ENCODE results near the gene OR51B2. TPM values are rescaled to one million over a fixed set of nuclear protein-coding genes. Genes with fewer than 3 reads are reported as not detected.

OR51B2 gene
- total RNA-seq, 1 donor from 2014 or later, result not detected

DNA sequence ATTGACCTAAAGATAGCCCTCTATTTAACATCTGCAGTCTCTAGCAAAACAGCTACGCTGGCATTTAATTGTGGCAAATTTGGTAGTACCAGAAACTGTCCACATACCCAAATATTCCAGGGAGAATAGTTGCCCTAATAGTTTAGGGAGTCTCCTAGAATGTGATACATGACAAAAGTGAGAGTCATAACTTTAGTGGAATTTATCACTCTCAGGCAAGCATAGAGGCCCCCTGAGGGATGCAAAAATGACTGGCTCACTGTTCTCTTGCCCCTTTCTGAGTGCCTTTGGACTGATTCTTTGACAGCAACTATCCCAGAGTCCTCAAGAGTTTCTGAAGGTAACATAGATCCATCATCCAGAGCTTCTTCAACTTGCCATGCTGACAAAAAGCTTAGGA lies 20.1 kb downstream of the OR51B2 start:
- intact Hi-C loops (cut with micrococcal nuclease), result no loop called here
- Histone ChIP-seq H3K36me3 (no peaks in the 10 kb centered on the region), H3K27ac (replicated peaks) (no peak overlapping the region), H3K4me1 (no peaks in the 10 kb centered on the region), H3K27me3 (ENCODE audit: low read depth) (no peaks in the 10 kb centered on the region), H3K4me3 (no peak overlapping the region), H3K9me3 (replicated peaks) (no peaks in the 10 kb centered on the region)
- DNase-seq, result no peak
- TF ChIP-seq, protein P1, sequence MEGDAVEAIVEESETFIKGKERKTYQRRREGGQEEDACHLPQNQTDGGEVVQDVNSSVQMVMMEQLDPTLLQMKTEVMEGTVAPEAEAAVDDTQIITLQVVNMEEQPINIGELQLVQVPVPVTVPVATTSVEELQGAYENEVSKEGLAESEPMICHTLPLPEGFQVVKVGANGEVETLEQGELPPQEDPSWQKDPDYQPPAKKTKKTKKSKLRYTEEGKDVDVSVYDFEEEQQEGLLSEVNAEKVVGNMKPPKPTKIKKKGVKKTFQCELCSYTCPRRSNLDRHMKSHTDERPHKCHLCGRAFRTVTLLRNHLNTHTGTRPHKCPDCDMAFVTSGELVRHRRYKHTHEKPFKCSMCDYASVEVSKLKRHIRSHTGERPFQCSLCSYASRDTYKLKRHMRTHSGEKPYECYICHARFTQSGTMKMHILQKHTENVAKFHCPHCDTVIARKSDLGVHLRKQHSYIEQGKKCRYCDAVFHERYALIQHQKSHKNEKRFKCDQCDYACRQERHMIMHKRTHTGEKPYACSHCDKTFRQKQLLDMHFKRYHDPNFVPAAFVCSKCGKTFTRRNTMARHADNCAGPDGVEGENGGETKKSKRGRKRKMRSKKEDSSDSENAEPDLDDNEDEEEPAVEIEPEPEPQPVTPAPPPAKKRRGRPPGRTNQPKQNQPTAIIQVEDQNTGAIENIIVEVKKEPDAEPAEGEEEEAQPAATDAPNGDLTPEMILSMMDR (IDR thresholded peaks at IDR 0.05; ENCODE audit: borderline replicate concordance), result no peak

DNA sequence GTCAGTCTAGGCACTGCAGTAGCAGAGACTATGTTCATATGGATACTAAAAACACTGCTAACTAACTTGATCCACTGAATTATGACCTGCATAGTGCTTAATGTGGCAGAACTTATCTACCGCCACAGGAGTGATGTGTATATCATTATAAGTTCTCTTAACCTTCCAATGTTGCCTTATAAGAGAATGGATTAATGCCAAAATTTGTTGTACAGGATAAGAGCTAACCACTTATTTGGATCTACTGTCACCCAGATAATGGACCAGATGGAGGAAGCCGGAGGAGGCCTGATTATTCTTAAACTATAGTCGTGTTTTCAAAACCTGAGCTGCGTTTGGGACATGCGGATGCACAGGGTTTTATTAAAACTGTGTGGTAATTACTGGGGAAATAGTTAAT lies 20.5 kb downstream of the OR51B2 start:
- DNase-seq, result no peak
- Histone ChIP-seq H3K36me3 (no peaks in the 10 kb centered on the region), H3K9me3 (replicated peaks) (no peaks in the 10 kb centered on the region), H3K4me1 (no peaks in the 10 kb centered on the region), H3K27me3 (ENCODE audit: low read depth) (no peaks in the 10 kb centered on the region), H3K4me3 (no peak overlapping the region), H3K27ac (replicated peaks) (no peak overlapping the region)
- intact Hi-C loops (cut with micrococcal nuclease), result no loop called here
- TF ChIP-seq, protein P1 (IDR thresholded peaks at IDR 0.05; ENCODE audit: borderline replicate concordance), result no peak

DNA sequence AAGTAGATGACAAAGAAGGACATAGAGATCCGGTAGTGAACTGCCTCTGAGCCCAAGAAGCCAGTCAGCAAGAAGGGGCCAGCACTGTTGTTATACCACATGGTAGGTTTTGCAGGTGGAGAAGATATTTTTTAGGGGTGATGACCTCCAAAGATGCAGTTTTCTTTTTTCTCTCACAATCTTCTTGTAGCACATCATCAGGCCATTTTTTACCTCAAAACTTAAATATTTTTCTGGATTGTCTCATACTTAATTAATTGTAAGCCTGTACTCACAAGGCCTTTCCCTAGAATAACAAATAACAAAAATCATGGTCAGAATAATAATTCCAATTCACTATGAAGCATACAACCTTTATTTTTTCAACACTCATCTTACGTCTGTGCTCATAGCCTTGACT lies 22.3 kb downstream of the OR51B2 start, which contains the start of gene OR51B4:
OR51B4 (minus strand) TSS at position 101 of the 400 bp plus-strand sequence; CDS start at position 101, 0 bp downstream.
- Histone ChIP-seq H3K4me3 (no peak within 1 kb of the TSS), H3K9me3 (replicated peaks) (no peaks in the 10 kb centered on the region), H3K27me3 (ENCODE audit: low read depth) (no peaks in the 10 kb centered on the region), H3K27ac (replicated peaks) (no peak within 1 kb of the TSS), H3K4me1 (no peaks in the 10 kb centered on the region), H3K36me3 (no peaks in the 10 kb centered on the region)
- TF ChIP-seq, protein P1 (IDR thresholded peaks at IDR 0.05; ENCODE audit: borderline replicate concordance), result no peak
- intact Hi-C loops (cut with micrococcal nuclease), result no loop called here
- DNase-seq, result no peak

DNA sequence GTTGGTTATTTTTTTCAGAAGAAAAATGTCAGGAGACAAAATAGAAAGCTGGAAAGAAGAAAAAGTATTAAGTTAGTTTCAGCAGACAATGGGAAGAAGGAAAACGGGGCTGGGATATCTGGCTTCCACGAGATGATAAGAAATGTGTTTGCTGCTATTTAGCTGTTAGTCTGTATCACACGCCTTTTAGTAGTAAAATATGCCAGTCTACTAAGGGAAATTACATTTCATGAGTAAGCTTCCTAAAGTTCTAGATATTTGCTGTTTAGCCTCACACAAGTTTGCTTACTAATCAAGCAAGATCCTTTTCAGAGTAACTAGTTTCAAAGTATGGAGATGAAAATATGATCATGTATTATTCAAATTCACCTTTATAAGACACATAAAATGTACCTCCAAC lies 23.8 kb downstream of the OR51B2 start:
- Histone ChIP-seq H3K27me3 (ENCODE audit: low read depth) (no peaks in the 10 kb centered on the region), H3K36me3 (no peaks in the 10 kb centered on the region), H3K9me3 (replicated peaks) (no peaks in the 10 kb centered on the region), H3K27ac (replicated peaks) (no peak overlapping the region), H3K4me3 (no peak overlapping the region), H3K4me1 (no peaks in the 10 kb centered on the region)
- TF ChIP-seq, protein P1 (IDR thresholded peaks at IDR 0.05; ENCODE audit: borderline replicate concordance), result no peak
- no peak for DNase-seq
- intact Hi-C loops (cut with micrococcal nuclease), result no loop called here

DNA sequence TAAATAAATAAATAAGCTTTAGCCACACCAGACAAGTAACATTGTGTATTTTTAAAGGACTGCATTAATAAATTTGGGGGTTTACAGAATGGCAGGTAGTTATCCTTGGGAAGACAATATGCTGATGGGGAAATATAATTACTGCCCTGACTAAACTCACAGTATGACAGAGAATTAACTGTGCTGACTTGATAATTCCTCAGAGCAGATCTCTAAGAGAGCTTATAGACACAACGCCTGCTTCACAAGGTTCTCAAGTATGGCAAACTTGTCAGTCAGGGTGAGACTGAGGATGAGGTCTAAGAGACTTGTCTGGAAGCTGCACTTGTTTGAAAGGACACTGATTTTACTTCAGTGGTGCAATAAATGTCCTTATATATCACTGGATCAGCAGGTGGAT lies 25.6 kb downstream of the OR51B2 start:
- Histone ChIP-seq H3K27me3 (ENCODE audit: low read depth) (no peaks in the 10 kb centered on the region), H3K27ac (replicated peaks) (no peak overlapping the region), H3K9me3 (replicated peaks) (no peaks in the 10 kb centered on the region), H3K4me1 (no peaks in the 10 kb centered on the region), H3K36me3 (no peaks in the 10 kb centered on the region), H3K4me3 (no peak overlapping the region)
- TF ChIP-seq, protein P1 (IDR thresholded peaks at IDR 0.05; ENCODE audit: borderline replicate concordance), result no peak
- intact Hi-C loops (cut with micrococcal nuclease), result no loop called here
- DNase-seq, result no peak
